ENCODE results near the gene INAFM1.

Gene INAFM1

GRCh38 chr19:47274071-47274890, at the start of gene INAFM1:
Gene INAFM1, plus strand, starts transcription at chr19:47274885. Its CDS starts 35 bp downstream, at chr19:47274920.
- peak; percentile 97 to 100 for DNase-seq (ENCODE audit: low read depth in 2 of 2)

- DNase-seq (ENCODE audit: low read depth in 2 of 2), result peak; percentile 65 to 67
Measured at GRCh38 chr19:47225746-47226425, 48.8 kb upstream of the INAFM1 start.

- no peak for DNase-seq (ENCODE audit: low read depth in 2 of 2)
Measured at GRCh38 chr19:47226426-47227351, 48.0 kb upstream of the INAFM1 start.

GRCh38 chr19:47227352-47228167, 47.1 kb upstream of the INAFM1 start:
- DNase-seq (ENCODE audit: low read depth in 2 of 2), result no peak

GRCh38 chr19:47228168-47228936, 46.3 kb upstream of the INAFM1 start:
- no peak for DNase-seq (ENCODE audit: low read depth in 2 of 2)

- DNase-seq (ENCODE audit: low read depth in 2 of 2), result no peak
Measured at GRCh38 chr19:47228937-47229675, 45.6 kb upstream of the INAFM1 start.

GRCh38 chr19:47229676-47230053, 45.0 kb upstream of the INAFM1 start:
- DNase-seq (ENCODE audit: low read depth in 2 of 2), result no peak

- DNase-seq (ENCODE audit: low read depth in 2 of 2), result no peak
Measured at GRCh38 chr19:47230054-47230920, 44.4 kb upstream of the INAFM1 start.

GRCh38 chr19:47230921-47231214, 43.8 kb upstream of the INAFM1 start, which contains the start of gene BBC3:
Gene BBC3, minus strand, starts transcription at chr19:47231199. Its CDS starts 2,768 bp downstream, at chr19:47228431.
- no peak for DNase-seq (ENCODE audit: low read depth in 2 of 2)

- peak; percentile 72 to 84 for DNase-seq (ENCODE audit: low read depth in 2 of 2)
Measured at GRCh38 chr19:47231215-47232054, 43.2 kb upstream of the INAFM1 start.

- DNase-seq (ENCODE audit: low read depth in 2 of 2), result no peak
Measured at GRCh38 chr19:47232422-47233211, 42.1 kb upstream of the INAFM1 start.

- no peak for DNase-seq (ENCODE audit: low read depth in 2 of 2)
Measured at GRCh38 chr19:47236072-47236675, 38.5 kb upstream of the INAFM1 start.

GRCh38 chr19:47239152-47239551, 35.5 kb upstream of the INAFM1 start:
- no peak for DNase-seq (ENCODE audit: low read depth in 2 of 2)

GRCh38 chr19:47239610-47240296, 34.9 kb upstream of the INAFM1 start:
- no peak for DNase-seq (ENCODE audit: low read depth in 2 of 2)

GRCh38 chr19:47240556-47240955, 34.1 kb upstream of the INAFM1 start:
- no peak for DNase-seq (ENCODE audit: low read depth in 2 of 2)

Data from stimulated activated CD4-positive, alpha-beta T cell treated with anti-CD3 and anti-CD28 coated beads, Interleukin-12 subunit alpha, Interleukin-12 subunit beta, amount 100 ng/mL, for 24 hours (primary cell).